Measurements from ENCODE around the gene DIAPH3. TPM values are rescaled to one million over a fixed set of nuclear protein-coding genes. Genes with fewer than 3 reads are reported as not detected.

The DIAPH3 gene
- total and polyA plus RNA-seq, 4 experiments from 2014 or later: 0.03 TPM; not detected in 3

DNA sequence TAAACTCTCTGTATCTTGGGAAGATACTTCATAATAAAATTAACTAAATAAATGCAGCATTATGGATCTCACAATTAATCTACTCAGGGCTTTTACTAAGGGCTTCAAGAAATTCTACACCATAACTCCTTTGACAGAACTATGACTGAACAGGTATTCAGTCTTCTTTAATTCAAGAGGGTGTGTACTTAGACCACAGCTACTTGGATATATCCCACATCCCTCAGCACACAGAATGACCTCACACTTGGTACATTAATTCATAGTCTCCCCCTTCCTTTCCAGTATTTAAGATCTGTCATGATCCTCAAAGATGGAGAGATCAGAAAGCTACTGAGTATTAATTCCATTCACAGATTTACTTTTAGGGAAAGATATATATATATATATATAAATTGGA lies 11.6 kb downstream of the DIAPH3 start:
- no peak overlapping the region for H3K27ac Mint-ChIP-seq
- peaks cover 4 to 11% (median 9%) of the 10 kb centered on the region in 4 donors for H3K4me1 Mint-ChIP-seq
- H3K27me3 ChIP-seq (ENCODE audit: insufficient read depth, low read length): no peaks in the 10 kb centered on the region
- H3K9me3 ChIP-seq (ENCODE audit: control insufficient read depth in 1 of 2, low read length in 2 of 2): no peaks in the 10 kb centered on the region
- intact Hi-C loops (cut with micrococcal nuclease): no loop called here
- H3K36me3 Mint-ChIP-seq: no peaks in the 10 kb centered on the region
- no peak overlapping the region for H3K4me3 Mint-ChIP-seq
- ChIA-PET POLR2A (ENCODE audit: partially characterized antibody) (no interaction called here), CTCF (ENCODE audit: partially characterized antibody) (no interaction called here)
- no peak for DNase-seq
- peaks cover 9% of the 10 kb centered on the region for H3K4me1 ChIP-seq (ENCODE audit: insufficient read depth, low read length)
- no peaks in the 10 kb centered on the region for H3K27me3 Mint-ChIP-seq
- H3K4me3 ChIP-seq (ENCODE audit: low read length in 2 of 2): no peak overlapping the region
- H3K36me3 ChIP-seq (ENCODE audit: insufficient read depth, low read length): no peaks in the 10 kb centered on the region
- peaks cover 0 to under 1% (median 0%) of the 10 kb centered on the region in 8 donors for H3K9me3 Mint-ChIP-seq
- no peak overlapping the region for H3K27ac ChIP-seq (ENCODE audit: low read depth, low read length)

DNA sequence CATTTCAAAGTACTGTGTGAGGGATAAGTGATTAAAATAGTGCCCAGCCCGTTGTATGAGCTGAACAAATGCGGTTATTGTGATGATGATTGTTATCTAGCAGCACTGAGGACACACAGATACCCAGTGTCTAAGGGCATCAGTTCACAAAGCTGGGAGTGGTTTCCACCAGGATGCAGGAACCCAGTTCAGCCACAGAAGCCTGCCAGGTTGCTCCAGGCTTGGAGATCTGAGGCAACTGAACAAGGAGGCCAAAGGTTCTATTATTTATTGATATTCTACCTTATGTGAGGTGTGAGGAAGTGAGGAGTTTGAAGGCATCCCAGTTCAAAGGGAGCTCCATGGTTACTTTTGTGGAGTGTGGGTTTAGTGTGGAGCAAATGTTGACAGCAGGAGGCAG lies 13.2 kb downstream of the DIAPH3 start:
- Histone ChIP-seq H3K9me3 (ENCODE audit: control insufficient read depth in 1 of 2, low read length in 2 of 2) (no peaks in the 10 kb centered on the region), H3K4me1 (ENCODE audit: insufficient read depth, low read length) (peaks cover 9% of the 10 kb centered on the region), H3K27ac (ENCODE audit: low read depth, low read length) (no peak overlapping the region), H3K36me3 (ENCODE audit: insufficient read depth, low read length) (no peaks in the 10 kb centered on the region), H3K27me3 (ENCODE audit: insufficient read depth, low read length) (no peaks in the 10 kb centered on the region), H3K4me3 (ENCODE audit: low read length in 2 of 2) (no peak overlapping the region)
- H3K36me3 Mint-ChIP-seq: no peaks in the 10 kb centered on the region
- peaks cover 4 to 11% (median 8%) of the 10 kb centered on the region in 4 donors for H3K4me1 Mint-ChIP-seq
- ChIA-PET CTCF (ENCODE audit: partially characterized antibody) (no interaction called here), POLR2A (ENCODE audit: partially characterized antibody) (no interaction called here)
- intact Hi-C loops (cut with micrococcal nuclease): no loop called here
- H3K27ac Mint-ChIP-seq: no peak overlapping the region
- no peaks in the 10 kb centered on the region for H3K27me3 Mint-ChIP-seq
- H3K4me3 Mint-ChIP-seq: no peak overlapping the region
- H3K9me3 Mint-ChIP-seq: no peaks in the 10 kb centered on the region
- DNase-seq: no peak

DNA sequence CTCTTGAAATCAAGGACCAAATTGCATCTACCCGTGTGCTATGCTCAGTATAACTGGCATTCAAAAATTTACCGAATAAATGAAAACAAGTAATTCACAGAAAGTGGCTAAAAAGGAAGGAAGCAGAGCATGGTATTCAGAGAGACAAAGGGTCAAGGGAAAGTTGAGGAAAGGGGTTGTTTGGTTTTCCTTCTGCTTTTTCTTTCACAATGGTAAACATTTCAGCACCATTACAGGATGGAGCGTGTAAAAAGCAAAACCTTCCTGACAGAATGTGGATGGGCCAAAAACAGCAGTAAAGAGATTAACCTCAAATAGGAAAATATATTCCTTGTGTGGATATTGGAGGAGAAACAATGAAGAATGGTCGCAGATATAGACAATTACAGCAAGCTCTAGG lies 14.8 kb downstream of the DIAPH3 start:
- Histone ChIP-seq H3K4me1 (ENCODE audit: insufficient read depth, low read length) (peaks cover 9% of the 10 kb centered on the region), H3K36me3 (ENCODE audit: insufficient read depth, low read length) (no peaks in the 10 kb centered on the region), H3K27me3 (ENCODE audit: insufficient read depth, low read length) (no peaks in the 10 kb centered on the region), H3K27ac (ENCODE audit: low read depth, low read length) (no peak overlapping the region), H3K4me3 (ENCODE audit: low read length in 2 of 2) (no peak overlapping the region), H3K9me3 (ENCODE audit: control insufficient read depth in 1 of 2, low read length in 2 of 2) (no peaks in the 10 kb centered on the region)
- H3K4me1 Mint-ChIP-seq: peaks cover 4 to 11% (median 9%) of the 10 kb centered on the region in 4 donors
- ChIA-PET POLR2A (ENCODE audit: partially characterized antibody) (no interaction called here), CTCF (ENCODE audit: partially characterized antibody) (no interaction called here)
- no peaks in the 10 kb centered on the region for H3K9me3 Mint-ChIP-seq
- DNase-seq: no peak
- no peak overlapping the region for H3K27ac Mint-ChIP-seq
- H3K27me3 Mint-ChIP-seq: no peaks in the 10 kb centered on the region
- H3K4me3 Mint-ChIP-seq: no peak overlapping the region
- no peaks in the 10 kb centered on the region for H3K36me3 Mint-ChIP-seq
- intact Hi-C loops (cut with micrococcal nuclease): no loop called here

DNA sequence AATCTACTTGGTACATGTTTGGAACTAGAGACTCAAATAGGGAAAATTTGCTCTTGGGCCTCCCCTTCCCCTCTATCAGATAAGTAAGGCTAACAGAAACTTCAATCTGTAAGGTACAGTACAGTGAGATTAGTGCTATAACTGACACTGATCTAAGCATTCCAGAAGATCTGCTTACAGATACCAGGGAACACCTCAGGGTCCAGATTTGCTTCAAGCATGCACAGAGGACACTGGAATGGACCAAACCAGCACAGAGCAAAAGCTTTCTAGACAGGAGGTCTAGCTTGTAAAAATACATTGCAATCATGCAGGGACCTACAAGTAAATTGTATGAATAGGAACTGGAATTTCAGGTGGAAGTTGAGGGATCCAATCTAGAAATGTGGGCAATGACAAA lies 16.4 kb downstream of the DIAPH3 start:
- Mint-ChIP-seq H3K4me1 (peaks cover 4 to 11% (median 9%) of the 10 kb centered on the region in 4 donors), H3K27me3 (no peaks in the 10 kb centered on the region), H3K27ac (no peak overlapping the region), H3K36me3 (no peaks in the 10 kb centered on the region), H3K9me3 (no peaks in the 10 kb centered on the region), H3K4me3 (no peak overlapping the region)
- Histone ChIP-seq H3K9me3 (ENCODE audit: control insufficient read depth in 1 of 2, low read length in 2 of 2) (no peaks in the 10 kb centered on the region), H3K36me3 (ENCODE audit: insufficient read depth, low read length) (no peaks in the 10 kb centered on the region), H3K27me3 (ENCODE audit: insufficient read depth, low read length) (no peaks in the 10 kb centered on the region), H3K27ac (ENCODE audit: low read depth, low read length) (no peak overlapping the region), H3K4me3 (ENCODE audit: low read length in 2 of 2) (no peak overlapping the region), H3K4me1 (ENCODE audit: insufficient read depth, low read length) (no peaks in the 10 kb centered on the region)
- ChIA-PET CTCF (ENCODE audit: partially characterized antibody) (no interaction called here), POLR2A (ENCODE audit: partially characterized antibody) (no interaction called here)
- no peak for DNase-seq
- intact Hi-C loops (cut with micrococcal nuclease): no loop called here

DNA sequence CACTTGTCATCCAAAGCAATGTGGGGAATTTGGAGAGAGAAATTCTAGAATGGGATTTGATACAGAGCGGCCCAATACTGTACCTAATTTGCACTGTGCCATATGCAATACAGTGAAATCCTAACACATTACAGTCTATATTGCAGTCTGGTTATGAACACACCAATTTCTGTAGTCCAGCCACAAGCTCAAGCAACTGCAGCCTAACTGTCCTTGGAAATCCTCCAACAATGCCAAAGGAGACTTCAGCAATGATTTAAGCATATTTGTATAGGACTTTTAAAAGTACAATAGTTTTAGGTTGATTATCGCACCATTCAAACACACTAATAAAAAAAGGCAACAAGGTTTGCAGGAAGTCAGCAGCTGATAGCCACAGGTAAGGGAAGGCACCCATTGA lies 17.3 kb downstream of the DIAPH3 start:
- no peaks in the 10 kb centered on the region for H3K36me3 ChIP-seq (ENCODE audit: insufficient read depth, low read length)
- no peak overlapping the region for H3K27ac Mint-ChIP-seq
- CTCF ChIA-PET (ENCODE audit: partially characterized antibody): no interaction called here
- POLR2A ChIA-PET (ENCODE audit: partially characterized antibody): interaction anchor here (1.5 kb wide), 1 partner anchor 18 kb away, joined by 3 read pairs; no protein-coding TSS in a partner anchor
- no peaks in the 10 kb centered on the region for H3K9me3 ChIP-seq (ENCODE audit: control insufficient read depth in 1 of 2, low read length in 2 of 2)
- H3K4me1 ChIP-seq (ENCODE audit: insufficient read depth, low read length): no peaks in the 10 kb centered on the region
- no peaks in the 10 kb centered on the region for H3K9me3 Mint-ChIP-seq
- peaks cover 4 to 8% (median 6%) of the 10 kb centered on the region in 4 donors for H3K4me1 Mint-ChIP-seq
- intact Hi-C loops (cut with micrococcal nuclease): no loop called here
- no peaks in the 10 kb centered on the region for H3K27me3 Mint-ChIP-seq
- no peak overlapping the region for H3K4me3 ChIP-seq (ENCODE audit: low read length in 2 of 2)
- DNase-seq: no peak
- no peaks in the 10 kb centered on the region for H3K36me3 Mint-ChIP-seq
- H3K27me3 ChIP-seq (ENCODE audit: insufficient read depth, low read length): no peaks in the 10 kb centered on the region
- H3K4me3 Mint-ChIP-seq: no peak overlapping the region
- H3K27ac ChIP-seq (ENCODE audit: low read depth, low read length): no peak overlapping the region

DNA sequence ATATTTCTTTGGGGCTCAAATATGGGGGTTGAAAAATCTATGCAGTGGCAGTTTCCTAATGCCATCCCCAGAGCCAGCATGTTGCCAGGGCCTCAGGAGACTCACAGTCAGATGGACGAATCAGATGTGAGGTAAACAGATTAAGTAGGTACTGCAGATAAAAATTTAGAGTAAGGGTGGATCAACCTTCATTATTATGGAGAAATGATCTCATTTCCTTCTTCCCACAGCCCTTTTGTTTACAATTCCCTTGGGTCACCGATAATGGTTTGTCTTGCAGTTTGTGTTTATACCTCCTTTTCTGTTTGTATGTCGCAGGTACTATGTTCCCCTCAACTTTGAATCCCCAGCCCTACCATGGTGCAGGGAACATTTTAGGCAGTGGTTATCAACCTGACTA lies 20.0 kb downstream of the DIAPH3 start:
- H3K27me3 Mint-ChIP-seq: no peaks in the 10 kb centered on the region
- H3K9me3 Mint-ChIP-seq: no peaks in the 10 kb centered on the region
- Histone ChIP-seq H3K9me3 (ENCODE audit: control insufficient read depth in 1 of 2, low read length in 2 of 2) (no peaks in the 10 kb centered on the region), H3K4me3 (ENCODE audit: low read length in 2 of 2) (no peak overlapping the region), H3K4me1 (ENCODE audit: insufficient read depth, low read length) (no peaks in the 10 kb centered on the region), H3K27me3 (ENCODE audit: insufficient read depth, low read length) (no peaks in the 10 kb centered on the region), H3K36me3 (ENCODE audit: insufficient read depth, low read length) (no peaks in the 10 kb centered on the region), H3K27ac (ENCODE audit: low read depth, low read length) (no peak overlapping the region)
- H3K27ac Mint-ChIP-seq: peak overlapping the region in 1 of 7 donors; percentile 32
- CTCF ChIA-PET (ENCODE audit: partially characterized antibody): no interaction called here
- H3K36me3 Mint-ChIP-seq: no peaks in the 10 kb centered on the region
- H3K4me3 Mint-ChIP-seq: no peak overlapping the region
- no peak for DNase-seq
- H3K4me1 Mint-ChIP-seq: peaks cover 0 to 3% (median 1%) of the 10 kb centered on the region in 4 donors
- intact Hi-C loops (cut with micrococcal nuclease): no loop called here
- POLR2A ChIA-PET (ENCODE audit: partially characterized antibody): no interaction called here

DNA sequence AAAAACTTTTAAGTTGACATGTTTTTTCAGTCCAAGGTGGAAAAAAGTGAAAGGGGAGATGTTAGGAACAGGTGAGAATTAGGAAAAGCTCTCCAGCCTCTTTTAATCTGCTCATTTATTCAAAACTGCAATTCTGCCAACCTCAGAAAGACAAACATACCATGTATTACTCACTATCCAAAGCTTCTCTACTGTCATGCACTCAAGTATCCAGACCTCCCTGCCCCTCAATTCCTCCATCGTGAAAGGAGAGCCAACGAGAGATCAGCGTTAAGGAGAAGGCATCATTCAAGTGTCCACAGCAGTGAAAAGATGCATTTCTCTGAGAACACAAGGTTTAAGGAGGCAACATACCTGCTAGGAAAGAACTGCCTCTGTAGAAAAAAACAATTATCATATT lies 24.5 kb downstream of the DIAPH3 start:
- no peak overlapping the region for H3K27ac ChIP-seq (ENCODE audit: low read depth, low read length)
- ChIA-PET CTCF (ENCODE audit: partially characterized antibody) (interaction anchor here (1.6 kb wide), 1 partner anchor 10 kb away, joined by 3 read pairs; no protein-coding TSS in a partner anchor), POLR2A (ENCODE audit: partially characterized antibody) (no interaction called here)
- no peaks in the 10 kb centered on the region for H3K9me3 Mint-ChIP-seq
- no peaks in the 10 kb centered on the region for H3K4me1 ChIP-seq (ENCODE audit: insufficient read depth, low read length)
- H3K4me3 ChIP-seq (ENCODE audit: low read length in 2 of 2): no peak overlapping the region
- no peaks in the 10 kb centered on the region for H3K27me3 Mint-ChIP-seq
- H3K27me3 ChIP-seq (ENCODE audit: insufficient read depth, low read length): no peaks in the 10 kb centered on the region
- peaks cover 0 to 5% (median 2%) of the 10 kb centered on the region in 4 donors for H3K4me1 Mint-ChIP-seq
- no peaks in the 10 kb centered on the region for H3K9me3 ChIP-seq (ENCODE audit: control insufficient read depth in 1 of 2, low read length in 2 of 2)
- intact Hi-C loops (cut with micrococcal nuclease): no loop called here
- no peaks in the 10 kb centered on the region for H3K36me3 ChIP-seq (ENCODE audit: insufficient read depth, low read length)
- no peaks in the 10 kb centered on the region for H3K36me3 Mint-ChIP-seq
- no peak overlapping the region for H3K4me3 Mint-ChIP-seq
- no peak for DNase-seq
- H3K27ac Mint-ChIP-seq: no peak overlapping the region

- Mint-ChIP-seq H3K36me3 (no peaks in the 10 kb centered on the region), H3K27me3 (no peaks in the 10 kb centered on the region), H3K4me3 (no peak overlapping the region), H3K27ac (no peak overlapping the region), H3K4me1 (peaks cover 0 to 6% (median 3%) of the 10 kb centered on the region in 4 donors), H3K9me3 (no peaks in the 10 kb centered on the region)
- no peaks in the 10 kb centered on the region for H3K4me1 ChIP-seq (ENCODE audit: insufficient read depth, low read length)
- no peak for DNase-seq
- H3K36me3 ChIP-seq (ENCODE audit: insufficient read depth, low read length): no peaks in the 10 kb centered on the region
- no peaks in the 10 kb centered on the region for H3K9me3 ChIP-seq (ENCODE audit: control insufficient read depth in 1 of 2, low read length in 2 of 2)
- ChIA-PET POLR2A (ENCODE audit: partially characterized antibody) (no interaction called here), CTCF (ENCODE audit: partially characterized antibody) (interaction anchor here (1.6 kb wide), 1 partner anchor 10 kb away, joined by 3 read pairs; no protein-coding TSS in a partner anchor)
- H3K27me3 ChIP-seq (ENCODE audit: insufficient read depth, low read length): no peaks in the 10 kb centered on the region
- intact Hi-C loops (cut with micrococcal nuclease): no loop called here
- H3K27ac ChIP-seq (ENCODE audit: low read depth, low read length): no peak overlapping the region
- no peak overlapping the region for H3K4me3 ChIP-seq (ENCODE audit: low read length in 2 of 2)
Observed at GRCh38 chr13:60138674-60139073, 25.1 kb downstream of the DIAPH3 start.

Data from CD4-positive, alpha-beta memory T cell (primary cell).